ENCODE measurements around the gene POMT1. TPM values are rescaled to one million over a fixed set of nuclear protein-coding genes. Genes with fewer than 3 reads are reported as not detected.

The POMT1 gene
- polyA plus RNA-seq, 3 donors = 14.4 to 17.9 (median 15.5) TPM

DNA sequence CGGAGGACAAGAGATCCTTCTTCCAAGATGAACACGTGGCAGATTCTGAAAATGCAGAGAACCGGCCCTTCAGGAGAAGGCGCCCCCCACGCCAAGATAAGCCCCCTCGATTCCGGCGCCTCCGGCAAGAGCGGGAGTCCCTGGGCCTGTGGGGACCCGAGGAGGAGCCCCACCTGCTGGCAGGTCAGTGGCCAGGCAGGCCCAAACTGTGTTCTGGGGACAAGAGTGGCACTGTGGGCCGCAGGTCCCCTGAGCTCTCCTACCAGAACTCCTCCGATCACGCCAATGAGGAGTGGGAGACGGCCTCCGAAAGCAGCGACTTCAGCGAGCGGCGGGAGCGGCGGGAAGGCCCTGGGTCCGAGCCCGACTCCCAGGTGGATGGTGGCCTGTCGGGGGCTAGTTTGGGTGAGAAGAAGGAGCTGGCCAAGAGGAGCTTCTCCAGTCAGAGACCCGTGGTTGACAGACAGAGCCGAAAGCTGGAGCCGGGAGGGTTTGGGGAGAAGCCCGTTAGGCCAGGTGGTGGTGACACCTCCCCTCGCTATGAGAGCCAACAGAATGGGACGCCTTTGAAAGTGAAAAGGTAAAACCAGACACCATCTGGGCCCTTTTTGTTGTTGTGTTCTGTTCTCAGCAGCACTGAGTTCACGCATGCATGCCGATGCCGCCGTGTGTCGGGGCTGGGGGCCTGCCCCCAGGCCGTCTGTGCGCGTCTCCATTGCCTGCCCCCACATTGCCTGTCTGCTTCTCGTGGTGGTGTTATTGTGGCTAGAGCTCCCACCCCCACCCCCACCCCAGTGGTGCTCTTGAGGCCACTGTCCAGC, 26.6 kb upstream of the POMT1 start:
- 87 to 93% (median 89%) methylated on average over 36 to 40 of the region's 40 CpGs for WGBS, 3 donors
- no peak overlapping the region for H3K27ac ChIP-seq (ENCODE audit: low read depth, low read length)

DNA sequence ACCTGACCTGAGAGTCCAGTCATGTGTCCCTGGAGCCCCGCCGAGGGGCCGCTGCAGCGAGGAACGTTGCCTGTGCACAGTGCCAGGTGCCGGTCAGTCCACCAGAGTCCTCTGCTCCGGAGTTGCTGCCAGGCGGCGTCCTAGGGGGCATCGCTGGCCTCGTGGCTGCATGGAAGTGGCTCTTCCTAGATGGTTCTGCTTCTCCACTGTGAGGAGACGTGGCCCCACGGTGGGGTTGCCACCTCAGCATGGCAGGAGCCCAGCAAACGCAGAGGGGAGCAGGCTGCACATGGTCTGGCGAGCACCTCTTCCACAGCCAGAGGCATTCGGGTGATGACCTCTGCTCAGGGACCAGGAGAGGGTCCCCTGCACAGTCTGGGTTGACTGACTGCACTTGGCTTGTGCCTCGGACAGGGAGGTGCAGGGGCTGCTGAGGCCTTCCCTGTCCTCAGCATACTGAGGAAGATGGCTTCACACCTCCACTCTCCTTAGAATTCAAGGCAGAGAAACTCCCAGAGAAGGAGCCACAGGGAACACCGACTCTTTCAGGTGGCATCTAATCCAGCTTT, 25.9 kb upstream of the POMT1 start:
- no peak overlapping the region for H3K27ac ChIP-seq (ENCODE audit: low read depth, low read length)
- 89 to 92% (median 89%) methylated on average over 12 to 18 of the region's 18 CpGs for WGBS, 3 donors

DNA sequence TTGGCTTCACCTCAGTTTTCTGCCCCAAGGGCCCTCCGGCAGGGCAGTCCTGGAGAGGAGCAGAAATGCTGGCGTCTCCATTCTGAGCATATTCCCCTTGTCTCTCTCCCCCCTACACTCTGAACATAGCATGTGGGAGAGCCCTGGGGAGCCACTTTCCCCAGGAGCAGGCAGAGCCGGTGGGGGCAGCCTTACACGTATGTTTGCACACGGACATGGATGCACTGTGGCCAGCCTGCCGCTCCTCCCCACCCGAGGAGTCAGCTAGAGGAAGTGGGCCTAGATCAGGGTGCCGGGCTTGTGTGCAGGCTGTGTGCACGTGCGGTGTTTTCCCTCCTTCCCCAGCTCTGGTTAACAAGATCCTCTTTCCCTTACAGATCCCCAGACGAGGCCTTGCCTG, 25.4 kb upstream of the POMT1 start:
- 77 to 84% (median 82%) methylated on average over 11 of the region's 11 CpGs for WGBS, 3 donors
- no peak overlapping the region for H3K27ac ChIP-seq (ENCODE audit: low read depth, low read length)

DNA sequence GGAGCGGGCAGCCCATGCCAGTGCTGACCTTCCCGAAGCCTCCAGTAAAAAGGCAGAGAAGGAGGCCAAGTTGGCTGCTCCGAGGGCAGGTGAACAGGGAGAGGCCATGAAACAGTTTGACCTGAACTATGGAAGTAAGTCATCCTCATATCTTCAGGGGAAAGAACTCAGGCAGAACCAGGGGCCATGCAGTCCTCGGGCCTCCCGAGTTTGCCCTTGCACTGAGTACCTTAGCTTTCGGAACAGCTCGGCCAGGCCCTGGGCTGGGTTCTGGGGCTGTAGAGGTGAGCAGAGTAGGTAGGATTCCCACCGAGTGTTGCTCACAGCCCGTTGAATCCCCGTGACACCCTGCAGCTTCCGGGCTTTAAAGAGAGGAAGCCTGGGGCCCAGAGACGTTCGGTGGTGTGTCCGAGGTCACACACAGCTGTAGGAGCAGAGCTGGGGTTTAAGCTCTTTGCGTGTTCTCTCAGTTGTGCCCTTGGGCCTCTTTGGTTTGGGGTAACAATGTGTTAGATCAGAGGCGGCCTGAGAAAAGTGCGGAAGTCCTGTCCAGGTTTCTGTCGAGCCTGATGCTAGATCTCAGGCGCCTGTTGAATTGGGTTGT, 24.8 kb upstream of the POMT1 start:
- no peak overlapping the region for H3K27ac ChIP-seq (ENCODE audit: low read depth, low read length)
- 88 to 91% (median 90%) methylated on average over 19 of the region's 19 CpGs for WGBS, 3 donors

DNA sequence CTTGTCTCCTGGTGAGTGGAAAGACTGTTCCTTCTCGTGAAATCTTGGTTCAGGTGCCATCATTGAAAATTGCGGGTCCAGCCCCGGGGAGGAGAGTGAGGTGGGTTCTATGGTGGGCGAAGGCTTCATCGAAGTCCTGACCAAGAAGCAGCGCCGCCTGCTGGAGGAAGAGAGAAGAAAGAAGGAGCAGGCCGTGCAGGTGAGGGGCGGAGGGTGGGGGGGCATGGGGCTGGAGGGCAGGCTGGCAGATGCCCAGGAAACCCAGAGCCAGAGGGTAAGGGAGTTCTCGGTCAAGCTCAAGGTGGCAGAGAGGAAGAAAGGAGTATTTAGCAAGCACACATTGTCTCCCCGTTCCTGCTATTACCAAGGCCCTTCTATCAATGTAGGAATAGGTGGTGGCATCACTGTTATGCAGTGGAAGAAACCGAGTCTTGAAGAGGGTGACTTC, 24.3 kb upstream of the POMT1 start:
- WGBS, 3 donors = 42 to 61% (median 59%) methylated on average over 12 of the region's 12 CpGs
- no peak overlapping the region for H3K27ac ChIP-seq (ENCODE audit: low read depth, low read length)

DNA sequence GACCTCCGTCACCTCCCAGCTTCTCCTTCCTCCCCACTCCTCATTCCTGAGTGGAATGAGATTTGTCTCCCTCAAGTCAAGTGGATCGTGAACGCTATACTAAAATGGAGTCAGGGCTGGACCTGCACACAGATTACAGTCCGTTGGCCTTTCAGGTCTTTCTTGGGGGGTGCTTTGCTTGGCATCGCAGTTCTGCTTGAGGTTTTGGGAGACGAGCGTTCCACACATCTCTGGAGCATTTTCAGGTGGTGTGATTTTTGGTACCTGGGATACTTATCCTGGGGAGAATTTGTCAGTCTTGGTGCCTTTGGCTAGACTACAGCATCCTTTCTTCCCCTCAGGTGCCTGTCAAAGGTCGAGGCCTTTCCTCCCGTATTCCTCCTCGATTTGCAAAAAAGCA, 23.8 kb upstream of the POMT1 start:
- 89 to 93% (median 91%) methylated on average over 10 of the region's 10 CpGs for WGBS, 3 donors
- H3K27ac ChIP-seq (ENCODE audit: low read depth, low read length) = no peak overlapping the region

DNA sequence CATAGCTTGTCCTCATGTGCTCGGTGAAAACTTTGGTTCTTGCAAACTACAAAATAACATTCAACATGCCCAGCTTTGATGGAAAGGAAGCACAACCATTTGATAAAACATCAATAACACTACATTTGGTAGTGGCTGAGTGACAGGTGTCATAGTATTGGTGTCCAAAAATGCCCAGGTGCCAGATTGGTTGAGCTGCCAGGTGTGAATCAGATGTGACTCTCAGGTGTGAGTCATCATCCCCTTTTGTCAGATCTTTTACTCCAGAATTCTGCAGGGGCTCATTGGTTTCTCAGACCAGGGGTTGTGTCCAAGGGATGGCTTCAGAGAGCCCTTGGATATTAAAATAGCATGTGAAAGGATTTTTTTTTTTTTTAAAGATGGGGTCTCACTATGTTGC, 22.5 kb upstream of the POMT1 start:
- 83 to 97% (median 95%) methylated on average over 1 of the region's 1 CpG for whole genome bisulfite sequencing, 3 donors
- no peak overlapping the region for H3K27ac ChIP-seq (ENCODE audit: low read depth, low read length)

DNA sequence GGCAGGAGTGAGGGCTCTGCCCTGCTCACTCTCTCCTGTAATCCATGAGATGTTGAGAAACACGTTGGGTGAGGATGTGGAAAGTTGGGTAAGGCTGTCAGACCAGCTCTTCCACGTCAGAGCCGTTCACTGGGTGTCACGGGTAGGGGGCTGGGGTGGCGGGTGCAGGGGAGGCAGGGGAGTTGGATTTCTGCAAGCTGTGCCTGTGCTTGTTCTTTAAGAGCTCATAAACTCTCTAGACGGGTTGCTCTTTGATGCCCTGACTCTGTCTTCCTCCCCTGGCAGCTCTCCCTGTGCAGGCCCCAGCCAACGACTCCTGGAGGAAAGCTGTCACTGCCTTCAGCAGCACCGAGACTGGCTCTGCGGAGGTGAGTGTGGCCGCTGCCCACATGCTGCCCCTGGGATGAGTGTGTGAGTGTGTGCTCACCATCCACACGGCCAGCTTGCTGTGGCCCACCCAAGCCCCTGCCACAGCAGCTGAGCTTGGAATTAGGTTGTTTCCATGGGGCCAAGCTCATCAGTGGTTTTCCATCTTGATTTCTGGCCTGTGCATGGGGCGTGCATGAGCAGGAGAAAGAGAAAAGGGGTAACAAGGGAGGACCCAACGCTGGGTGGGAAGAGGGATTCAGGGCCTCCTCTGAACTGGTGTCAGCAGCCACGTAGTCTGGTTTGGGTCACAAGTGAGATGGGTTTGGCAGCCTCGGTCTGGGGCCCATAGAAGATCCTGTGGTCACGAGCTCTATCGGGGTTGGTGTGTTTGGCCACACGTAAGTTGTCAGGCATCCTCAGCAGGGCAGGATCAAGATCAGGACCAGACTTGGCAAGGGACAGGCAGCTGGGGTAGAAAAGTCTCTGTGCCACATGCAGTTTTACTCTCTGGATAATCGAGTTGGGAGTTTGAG, 21.0 kb upstream of the POMT1 start:
- 76 to 85% (median 82%) methylated on average over 18 to 19 of the region's 19 CpGs for WGBS, 3 donors
- H3K27ac ChIP-seq (ENCODE audit: low read depth, low read length) = no peak overlapping the region

DNA sequence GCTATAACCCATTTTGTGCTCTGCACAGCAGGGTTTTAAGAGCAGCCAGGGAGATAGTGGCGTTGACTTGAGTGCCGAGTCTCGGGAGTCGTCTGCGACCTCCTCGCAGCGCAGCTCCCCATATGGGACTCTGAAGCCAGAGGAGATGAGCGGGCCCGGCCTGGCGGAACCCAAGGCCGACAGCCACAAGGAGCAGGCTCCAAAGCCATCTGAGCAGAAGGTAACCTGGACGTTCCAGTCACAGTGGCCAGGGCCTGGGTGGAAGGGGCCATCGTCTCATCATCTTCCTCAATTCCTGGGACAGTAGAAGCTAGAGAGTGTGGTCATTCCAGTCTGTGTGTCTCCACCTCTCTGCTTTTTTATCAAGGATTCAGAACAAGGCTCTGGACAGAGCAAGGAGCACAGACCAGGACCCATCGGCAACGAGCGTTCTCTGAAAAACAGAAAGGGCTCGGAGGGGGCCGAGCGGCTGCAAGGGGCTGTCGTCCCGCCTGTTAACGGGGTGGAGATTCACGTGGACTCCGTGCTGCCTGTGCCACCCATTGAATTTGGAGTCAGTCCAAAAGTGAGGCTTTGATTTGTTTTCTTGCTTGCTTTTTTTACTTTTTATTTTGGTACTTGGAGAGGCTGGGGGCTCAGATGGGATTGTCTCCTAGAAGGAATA, 20.2 kb upstream of the POMT1 start:
- no peak overlapping the region for H3K27ac ChIP-seq (ENCODE audit: low read depth, low read length)
- 88 to 91% (median 90%) methylated on average over 24 of the region's 24 CpGs for WGBS, 3 donors

DNA sequence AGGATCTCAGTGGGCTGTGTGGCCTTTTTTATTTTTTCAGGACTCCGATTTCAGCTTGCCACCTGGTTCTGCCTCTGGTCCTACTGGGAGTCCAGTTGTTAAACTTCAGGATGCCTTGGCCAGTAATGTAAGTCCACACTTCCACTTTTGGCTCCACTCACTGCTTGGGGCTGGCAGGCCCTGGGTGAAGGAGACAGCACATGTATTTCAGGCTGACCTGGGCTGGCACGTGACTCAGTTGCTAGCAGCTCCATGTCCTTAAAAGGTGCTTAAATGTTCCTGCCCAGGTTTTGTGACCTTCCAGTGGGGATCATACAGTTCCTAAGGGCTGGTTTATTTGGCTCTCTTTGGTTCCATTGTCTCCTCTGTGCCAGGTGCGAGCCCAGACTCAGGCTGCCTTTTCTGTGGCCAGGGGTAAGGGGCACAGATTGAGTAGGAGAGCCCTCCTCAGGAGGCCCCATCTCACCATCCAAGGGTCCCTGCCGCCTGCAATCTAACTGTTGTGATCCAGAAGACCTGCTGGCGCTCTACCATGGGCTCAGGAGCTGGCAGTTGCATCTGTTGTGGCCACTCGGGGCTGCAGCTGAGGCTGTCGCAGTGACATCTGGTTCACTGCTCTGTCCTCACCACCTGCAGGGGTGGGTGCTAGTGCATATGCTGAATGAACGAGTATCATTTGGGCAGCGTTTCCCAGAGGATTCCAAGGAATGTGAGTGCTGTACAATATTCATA, 19.2 kb upstream of the POMT1 start:
- 87 to 88% (median 87%) methylated on average over 9 of the region's 9 CpGs for WGBS, 3 donors
- no peak overlapping the region for H3K27ac ChIP-seq (ENCODE audit: low read depth, low read length)

DNA sequence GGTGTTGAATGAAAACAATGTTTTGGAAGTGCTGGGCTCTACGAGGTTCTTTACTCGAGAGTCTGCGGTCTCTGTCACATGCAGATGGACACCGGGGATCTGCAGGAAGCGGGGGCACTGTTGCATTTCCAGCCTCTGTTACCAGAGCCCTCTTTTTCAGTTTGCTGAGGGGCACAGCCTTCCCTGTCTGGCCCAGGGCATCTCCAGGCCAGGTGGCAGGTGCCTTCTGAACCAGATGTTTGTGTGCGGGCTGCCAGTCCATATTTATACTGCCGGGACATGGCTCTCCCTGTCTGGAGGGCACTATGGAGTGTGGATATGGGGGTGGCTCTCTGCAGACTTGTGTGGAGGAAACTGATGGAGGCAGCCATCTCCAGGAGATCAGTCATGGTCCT, 18.7 kb upstream of the POMT1 start:
- WGBS, 3 donors = 95 to 96% (median 95%) methylated on average over 7 of the region's 7 CpGs
- H3K27ac ChIP-seq (ENCODE audit: low read depth, low read length) = no peak overlapping the region

DNA sequence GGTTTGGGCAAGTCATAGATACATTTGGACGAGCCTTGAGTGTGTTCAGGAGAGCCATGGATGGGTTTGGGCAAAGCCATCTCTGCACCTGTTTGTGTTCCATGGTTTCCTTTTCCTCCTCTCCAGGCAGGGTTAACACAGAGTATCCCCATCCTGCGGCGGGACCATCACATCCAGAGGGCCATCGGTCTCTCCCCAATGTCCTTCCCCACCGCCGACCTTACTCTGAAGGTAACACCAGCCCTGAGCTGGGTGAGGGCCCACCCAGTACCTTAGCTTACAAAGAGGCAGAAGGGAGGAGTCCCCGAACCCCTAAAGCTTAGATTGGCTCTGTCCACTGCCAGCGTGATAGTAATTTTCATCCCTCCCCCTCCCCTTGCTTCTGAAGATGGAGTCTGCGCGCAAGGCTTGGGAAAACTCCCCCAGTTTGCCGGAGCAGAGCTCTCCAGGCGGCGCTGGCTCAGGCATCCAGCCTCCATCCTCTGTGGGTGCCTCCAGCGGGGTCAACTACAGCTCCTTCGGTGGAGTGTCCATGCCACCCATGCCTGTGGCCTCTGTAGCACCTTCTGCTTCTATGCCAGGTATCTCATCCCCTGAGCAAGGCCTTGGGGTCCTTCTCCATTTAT, 18.0 kb upstream of the POMT1 start:
- H3K27ac ChIP-seq (ENCODE audit: low read depth, low read length) = no peak overlapping the region
- WGBS, 3 donors = 94 to 96% (median 95%) methylated on average over 15 of the region's 15 CpGs

DNA sequence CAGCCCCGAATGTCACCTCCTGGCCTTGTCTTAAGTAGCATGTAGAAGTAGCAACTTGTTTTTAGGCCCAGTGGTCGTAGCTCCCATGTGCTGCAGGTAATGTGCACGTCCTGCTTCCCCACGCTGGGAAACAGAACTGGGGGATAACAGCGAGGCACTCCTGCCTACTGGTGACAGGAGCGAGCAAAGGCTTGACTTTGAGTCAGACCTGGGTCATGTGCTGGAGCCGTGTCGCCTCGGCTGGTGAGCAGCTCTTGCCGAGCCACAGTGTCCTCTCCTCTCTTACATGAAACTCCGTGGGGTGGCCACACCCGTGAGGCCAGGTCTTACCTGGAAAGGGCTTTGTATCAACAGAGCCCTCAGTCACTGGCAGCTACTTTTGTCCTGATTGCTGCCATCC, 17.5 kb upstream of the POMT1 start:
- no peak overlapping the region for H3K27ac ChIP-seq (ENCODE audit: low read depth, low read length)
- WGBS, 3 donors = 91 to 94% (median 93%) methylated on average over 12 of the region's 12 CpGs

DNA sequence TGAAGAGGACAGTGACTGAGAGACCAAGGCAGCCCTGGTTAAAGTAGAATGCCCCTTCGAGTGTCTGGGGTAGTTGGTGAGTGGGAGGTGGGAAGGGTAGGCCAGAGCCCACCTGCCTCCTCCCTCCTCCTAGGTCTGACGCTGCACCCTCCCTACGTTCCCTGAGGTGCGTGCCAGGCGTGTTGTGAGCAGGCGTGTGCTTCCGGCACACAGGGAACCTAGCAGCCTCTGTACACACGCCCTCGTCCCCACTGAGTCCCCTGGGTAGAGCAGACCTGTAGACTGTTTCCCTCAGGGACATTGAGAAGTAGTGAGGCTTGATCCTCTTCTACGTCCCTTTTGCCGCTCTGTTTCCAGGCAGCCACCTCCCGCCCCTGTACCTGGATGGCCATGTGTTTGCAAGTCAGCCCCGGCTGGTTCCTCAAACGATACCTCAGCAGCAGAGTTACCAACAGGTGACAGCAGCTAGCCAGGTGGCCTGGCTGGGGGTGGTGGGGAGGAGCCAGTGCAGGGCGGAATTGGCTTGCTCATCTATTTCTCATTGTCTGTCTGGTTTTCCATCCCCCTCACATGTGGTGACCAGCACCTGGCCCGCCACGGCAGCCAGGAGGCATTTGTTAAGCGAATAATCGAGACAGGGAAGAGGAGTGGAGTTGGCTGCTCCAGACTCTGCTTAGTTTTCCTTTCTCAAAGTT, 16.8 kb upstream of the POMT1 start:
- 82 to 89% (median 89%) methylated on average over 19 of the region's 19 CpGs for WGBS, 3 donors
- no peak overlapping the region for H3K27ac ChIP-seq (ENCODE audit: low read depth, low read length)

DNA sequence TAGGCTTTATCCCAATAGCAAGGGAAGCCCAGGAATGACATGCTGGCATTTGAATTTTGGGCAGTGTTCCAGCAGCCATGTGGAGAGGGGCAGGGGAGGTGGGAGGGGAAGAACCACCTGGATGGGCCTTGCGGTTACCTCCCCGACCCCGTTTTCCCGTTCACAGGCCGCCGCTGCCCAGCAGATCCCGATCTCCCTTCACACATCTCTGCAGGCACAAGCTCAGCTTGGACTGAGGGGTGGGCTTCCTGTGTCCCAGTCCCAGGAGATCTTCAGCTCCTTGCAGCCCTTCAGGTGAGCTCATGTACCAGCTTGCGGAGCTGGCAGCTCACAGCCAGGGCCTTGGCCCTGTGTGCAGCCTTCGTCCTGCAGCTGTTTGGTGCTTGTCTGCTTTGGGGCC, 15.7 kb upstream of the POMT1 start:
- H3K27ac ChIP-seq (ENCODE audit: low read depth, low read length) = no peak overlapping the region
- 88 to 92% (median 89%) methylated on average over 9 of the region's 9 CpGs for WGBS, 3 donors

DNA sequence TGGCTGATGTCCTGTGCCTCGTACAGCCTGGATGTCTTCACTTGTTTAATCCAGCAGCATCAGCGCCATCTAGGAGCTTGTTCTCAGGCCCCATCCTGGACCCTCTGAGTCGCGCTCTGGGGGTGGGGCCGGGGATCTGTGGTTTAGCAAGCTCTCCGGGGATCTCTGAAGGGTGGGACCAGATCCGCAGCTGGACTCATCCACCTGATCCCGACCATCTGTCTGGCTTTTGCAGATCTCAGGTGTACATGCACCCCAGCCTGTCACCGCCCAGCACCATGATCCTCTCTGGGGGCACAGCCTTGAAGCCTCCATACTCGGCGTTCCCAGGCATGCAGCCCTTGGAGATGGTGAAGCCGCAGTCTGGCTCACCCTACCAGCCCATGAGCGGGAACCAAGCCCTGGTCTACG, 15.1 kb upstream of the POMT1 start:
- WGBS, 3 donors = 80 to 90% (median 82%) methylated on average over 12 to 14 of the region's 14 CpGs
- no peak overlapping the region for H3K27ac ChIP-seq (ENCODE audit: low read depth, low read length)

DNA sequence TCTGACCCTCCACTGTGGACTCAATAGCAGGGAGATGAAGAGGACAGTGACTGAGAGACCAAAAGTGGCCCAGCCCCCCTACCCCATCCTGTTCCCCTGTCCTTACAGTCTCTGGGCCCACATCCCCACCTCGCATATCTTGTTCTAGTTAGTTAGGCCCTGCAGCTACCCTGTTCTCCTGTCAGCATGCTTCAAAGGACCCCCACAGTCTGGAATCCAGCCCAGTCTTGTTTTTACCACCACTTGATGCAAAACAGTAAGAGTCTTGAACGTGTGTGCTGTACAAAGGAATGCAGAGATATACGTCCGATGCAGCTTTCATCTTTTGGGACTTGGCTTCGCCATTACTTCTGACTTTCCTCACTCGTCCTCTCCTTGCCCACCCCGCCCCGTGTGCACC, 12.2 kb upstream of the POMT1 start:
- H3K27ac ChIP-seq (ENCODE audit: low read depth, low read length) = no peak overlapping the region
- WGBS, 3 donors = 68 to 70% (median 69%) methylated on average over 8 of the region's 8 CpGs
